ENCODE measurements around the gene ATP13A2.

DNA sequence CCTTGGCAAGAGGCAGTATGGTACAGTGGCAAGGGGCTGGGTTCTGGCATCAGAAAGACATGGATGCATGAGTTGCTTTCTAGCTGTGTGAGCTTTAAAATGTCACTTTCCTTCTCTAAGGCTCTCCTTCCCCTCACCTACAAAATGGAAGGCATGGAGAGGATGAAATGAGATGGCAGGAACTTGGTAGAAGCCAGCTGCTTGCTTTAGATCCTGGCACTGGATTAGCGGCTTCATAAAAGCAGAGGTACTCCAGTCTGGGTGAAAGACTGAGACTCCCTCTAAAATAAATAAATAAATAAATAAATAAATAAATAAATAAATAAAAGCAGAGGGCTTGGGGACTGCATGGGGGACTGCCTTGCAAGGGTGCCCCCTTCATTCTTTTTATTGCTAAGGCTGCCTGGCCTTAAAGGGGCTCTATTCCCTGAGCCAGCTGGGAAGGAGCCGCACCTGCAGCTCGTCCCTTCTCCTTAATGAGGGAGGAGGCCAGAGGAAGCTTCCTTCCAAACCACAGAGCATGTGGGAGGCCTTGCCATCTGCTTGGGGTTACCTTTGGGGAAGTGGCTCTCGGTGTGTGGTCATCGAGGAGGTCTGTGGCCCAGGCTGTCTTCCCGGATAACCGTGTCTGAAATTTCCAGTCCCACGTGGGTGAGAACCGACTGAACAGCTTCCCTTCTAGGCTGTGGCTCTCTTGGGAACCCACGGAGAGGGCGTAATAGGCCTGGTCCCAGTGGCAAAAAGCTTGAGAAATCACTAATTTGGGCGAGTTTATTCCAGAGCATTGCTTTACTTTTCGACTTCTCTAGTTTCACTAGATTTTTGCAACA is 2.0 kb upstream of the ATP13A2 start:
- TF ChIP-seq, protein P1, sequence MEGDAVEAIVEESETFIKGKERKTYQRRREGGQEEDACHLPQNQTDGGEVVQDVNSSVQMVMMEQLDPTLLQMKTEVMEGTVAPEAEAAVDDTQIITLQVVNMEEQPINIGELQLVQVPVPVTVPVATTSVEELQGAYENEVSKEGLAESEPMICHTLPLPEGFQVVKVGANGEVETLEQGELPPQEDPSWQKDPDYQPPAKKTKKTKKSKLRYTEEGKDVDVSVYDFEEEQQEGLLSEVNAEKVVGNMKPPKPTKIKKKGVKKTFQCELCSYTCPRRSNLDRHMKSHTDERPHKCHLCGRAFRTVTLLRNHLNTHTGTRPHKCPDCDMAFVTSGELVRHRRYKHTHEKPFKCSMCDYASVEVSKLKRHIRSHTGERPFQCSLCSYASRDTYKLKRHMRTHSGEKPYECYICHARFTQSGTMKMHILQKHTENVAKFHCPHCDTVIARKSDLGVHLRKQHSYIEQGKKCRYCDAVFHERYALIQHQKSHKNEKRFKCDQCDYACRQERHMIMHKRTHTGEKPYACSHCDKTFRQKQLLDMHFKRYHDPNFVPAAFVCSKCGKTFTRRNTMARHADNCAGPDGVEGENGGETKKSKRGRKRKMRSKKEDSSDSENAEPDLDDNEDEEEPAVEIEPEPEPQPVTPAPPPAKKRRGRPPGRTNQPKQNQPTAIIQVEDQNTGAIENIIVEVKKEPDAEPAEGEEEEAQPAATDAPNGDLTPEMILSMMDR (IDR thresholded peaks at IDR 0.05 in 8 of 11, conservative IDR thresholded peaks at IDR 0.05 in 3 of 11) = no peak
- TF ChIP-seq POLR2A (IDR thresholded peaks at IDR 0.05) (no peak), POLR2AphosphoS5 (IDR thresholded peaks at IDR 0.05) (peak in 2 of 3 donors; percentile 7 to 10)

All from spleen (tissue), 7 donors.